ENCODE measurements around the gene SEC23IP.
"Not testable (repeated sequence)": the region's sequence is repeated elsewhere in the genome, so short reads cannot be mapped to it uniquely, and the experiment has no call there.

The SEC23IP gene

DNA sequence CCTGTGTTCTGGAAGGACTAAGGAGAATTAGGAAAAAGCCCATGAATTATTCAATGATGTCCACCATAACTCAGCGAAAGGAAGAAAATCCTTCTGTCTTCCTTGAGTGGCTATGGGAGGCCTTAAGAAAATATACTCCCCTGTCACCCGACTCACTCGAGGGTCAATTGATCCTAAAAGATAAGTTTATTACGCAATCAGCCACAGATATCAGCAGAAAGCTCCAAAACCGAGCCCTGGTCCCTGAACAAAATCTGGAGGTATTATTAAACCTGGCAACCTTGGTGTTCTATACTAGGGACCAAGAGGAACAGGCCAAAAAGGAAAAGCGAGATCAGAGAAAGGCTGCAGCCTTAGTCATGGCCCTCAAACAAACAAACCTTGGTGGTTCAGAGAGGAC, 6.5 kb upstream of the SEC23IP start:
- not testable (repeated sequence) for DNase-seq

DNA sequence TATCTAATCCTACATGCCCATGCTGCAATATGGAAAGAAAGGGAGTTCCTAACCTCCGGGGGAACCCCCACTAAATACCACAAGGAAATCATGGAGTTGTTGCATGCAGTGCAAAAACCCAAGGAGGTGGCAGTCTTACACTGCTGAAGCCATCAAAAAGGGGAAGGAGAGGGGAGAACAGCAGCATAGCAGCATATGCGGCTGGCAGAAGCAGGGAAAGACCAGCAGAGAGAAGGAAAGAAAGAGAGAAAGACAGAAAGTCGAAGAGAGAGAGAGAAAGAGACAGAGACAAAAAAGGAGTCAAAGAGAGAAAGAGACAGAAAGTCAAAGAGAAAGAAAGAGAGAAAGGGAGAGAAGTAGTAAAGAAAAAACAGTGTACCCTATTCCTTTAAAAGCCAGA, 3.8 kb upstream of the SEC23IP start:
- not testable (repeated sequence) for DNase-seq

DNA sequence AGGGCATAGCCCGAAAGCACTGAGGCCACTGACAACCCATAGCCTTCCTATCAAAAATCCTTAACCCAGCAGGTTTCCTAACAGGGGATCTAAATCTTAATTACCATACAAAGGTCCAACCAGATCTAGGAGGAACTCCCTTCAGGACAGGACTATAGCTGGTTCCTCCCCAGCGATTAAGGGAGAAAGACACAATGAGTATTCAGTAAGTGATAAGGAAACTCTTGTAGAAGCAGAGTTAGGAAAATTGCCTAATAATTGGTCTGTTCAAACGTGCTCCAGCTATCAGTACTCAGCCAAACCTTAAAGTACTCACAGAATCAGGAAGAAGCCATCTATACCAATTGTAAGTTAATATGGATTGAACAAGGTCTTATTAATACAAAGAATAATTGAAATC, 3.3 kb upstream of the SEC23IP start:
- DNase-seq, result not testable (repeated sequence)

DNA sequence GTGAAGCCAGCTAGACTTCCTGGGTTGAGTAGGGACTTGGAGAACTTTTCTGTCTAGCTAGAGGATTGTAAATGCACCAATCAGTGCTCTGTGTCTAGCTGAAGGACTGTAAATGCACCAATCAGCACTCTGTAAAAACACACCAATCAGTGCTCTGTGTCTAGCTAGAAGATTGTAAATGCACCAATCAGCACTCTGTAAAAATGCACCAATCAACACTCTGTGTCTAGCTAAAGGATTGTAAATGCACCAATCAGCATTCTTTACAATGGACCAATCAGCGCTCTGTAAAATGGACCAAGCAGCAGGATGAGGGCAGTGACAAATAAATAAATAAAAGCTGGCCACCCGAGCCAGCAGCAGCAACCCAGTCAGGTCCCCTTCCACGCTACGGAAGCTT, 2.2 kb upstream of the SEC23IP start:
- DNase-seq, result not testable (repeated sequence)

DNA sequence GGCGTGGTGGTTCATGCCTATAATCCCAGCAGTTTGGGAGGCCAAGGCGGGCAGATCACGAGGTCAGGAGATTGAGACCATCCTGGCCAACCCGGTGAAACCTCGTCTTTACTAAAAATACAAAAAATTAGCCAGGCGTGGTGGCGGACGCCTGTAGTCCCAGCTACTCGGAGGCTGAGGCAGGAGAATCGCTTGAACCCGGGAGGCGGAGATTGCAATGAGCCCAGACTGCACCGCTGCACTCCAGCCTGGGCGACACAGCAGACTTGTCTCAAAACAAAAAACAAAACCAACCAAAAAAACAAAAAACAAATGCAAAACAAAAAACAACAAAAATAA, 712 bp upstream of the SEC23IP start:
- DNase-seq, result not testable (repeated sequence)

DNA sequence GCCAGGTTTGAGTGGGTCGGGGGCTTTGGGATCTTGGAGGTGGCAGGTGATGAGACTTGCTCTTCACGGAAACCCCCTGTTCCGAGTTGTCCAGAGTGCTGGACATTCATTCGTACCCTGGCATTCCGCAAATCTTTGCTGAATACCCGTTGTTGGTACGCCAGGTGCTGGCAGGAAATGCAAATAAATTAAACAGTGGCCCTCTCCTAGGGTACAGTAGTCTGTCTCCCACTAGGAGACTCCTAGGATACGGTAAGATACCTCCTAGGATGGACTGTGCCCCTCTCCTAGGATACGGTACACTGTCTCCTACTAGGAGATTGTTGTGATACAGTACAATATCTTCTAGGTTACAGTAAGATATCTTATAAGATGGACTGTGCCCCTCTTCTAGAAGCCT, 544 bp downstream of the SEC23IP start:
- DNase-seq, result peak; percentile 12

DNA sequence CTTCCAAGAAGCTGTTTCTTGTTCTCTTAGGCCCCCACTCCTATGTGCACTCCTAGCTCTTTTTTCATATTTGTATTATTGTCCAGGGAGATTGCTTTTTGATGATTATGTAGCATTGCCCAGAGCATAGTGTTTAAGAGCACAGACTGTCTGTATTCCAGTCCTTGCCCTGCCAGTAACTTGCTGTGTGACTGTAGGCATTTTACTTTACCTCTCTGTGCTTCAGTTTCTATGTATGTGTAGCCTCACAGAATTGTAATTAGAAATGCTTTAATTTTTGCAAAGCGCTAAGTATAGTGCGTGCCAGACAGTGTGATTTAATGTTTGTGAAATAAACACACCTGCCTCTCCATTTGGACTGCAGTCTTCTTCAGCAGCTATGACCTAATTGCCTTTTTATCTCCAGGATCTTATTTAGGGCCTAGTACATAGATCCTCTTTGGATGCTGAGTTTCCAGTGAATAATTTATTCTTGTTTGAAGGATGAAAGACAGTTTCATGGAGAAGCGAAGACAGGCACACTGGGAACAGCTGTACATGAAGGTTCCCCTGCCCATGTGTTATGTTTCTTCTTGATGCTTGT, 1.4 kb downstream of the SEC23IP start:
- DNase-seq, result no peak

DNA sequence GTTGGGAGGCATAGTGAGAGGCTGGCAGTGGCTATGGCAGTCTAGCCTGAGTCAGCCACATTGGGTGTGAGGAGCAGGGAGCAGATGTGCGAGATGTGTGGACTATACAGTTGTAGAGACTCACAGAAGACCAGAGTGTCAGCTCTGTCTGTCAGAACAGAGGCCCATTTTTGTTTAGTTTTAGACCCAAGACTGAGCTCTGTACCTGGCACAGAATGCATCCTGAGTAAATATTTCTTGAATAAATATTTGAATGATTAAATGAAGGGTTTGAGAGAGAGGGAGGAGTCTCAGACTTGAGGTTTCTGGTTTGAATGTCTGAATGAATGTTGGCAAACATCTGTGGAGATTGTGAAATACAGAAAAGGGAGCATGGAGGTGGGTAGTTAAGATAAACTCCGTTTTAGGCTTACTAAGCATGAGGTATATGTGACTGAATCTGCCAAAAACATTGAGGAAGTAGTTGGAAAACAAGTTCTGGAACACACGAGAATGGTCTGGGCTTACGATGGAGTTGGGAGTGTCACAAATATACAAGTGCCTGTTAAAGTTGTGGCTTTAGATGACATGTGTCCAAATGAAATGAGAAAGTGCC, 3.6 kb downstream of the SEC23IP start:
- no peak for DNase-seq

DNA sequence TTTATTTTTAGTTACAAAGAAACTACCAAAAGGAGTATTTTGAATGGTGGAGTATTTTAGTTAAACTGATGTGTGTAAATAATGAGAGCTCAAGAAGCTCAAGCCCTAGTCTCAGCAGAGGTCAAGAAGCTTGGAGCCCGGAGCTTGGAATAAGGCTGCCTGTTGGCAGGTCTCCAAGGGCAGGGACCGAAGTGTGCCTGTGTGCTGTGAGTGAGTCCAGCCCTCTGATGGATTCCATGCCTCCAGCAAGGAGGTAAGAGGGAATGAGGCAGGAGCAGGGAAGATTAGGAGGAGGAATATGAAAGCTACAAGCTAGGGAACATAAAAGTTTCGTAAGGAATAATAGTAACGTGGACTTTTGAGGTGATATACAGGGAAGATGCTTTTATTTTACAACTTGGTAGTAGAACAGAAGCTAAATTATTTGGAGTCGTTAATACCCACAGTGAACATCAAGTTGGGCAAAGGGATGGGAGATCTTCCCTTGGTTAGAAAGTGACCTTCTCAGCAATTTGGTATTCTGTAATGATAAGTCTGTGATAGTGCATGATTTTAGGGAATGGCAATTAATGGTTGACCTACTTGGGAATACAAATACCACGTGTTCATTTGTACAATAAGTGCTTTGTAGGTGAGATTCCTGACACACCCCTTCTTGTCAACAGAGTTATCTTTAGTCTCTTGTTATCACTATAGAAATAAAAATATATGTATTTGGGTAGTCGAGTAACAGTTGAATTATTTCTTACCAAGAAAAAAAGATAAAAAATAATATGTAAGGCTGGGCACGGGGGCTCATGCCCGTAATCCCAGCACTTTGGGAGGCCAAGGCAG, 4.6 kb downstream of the SEC23IP start:
- no peak for DNase-seq

DNA sequence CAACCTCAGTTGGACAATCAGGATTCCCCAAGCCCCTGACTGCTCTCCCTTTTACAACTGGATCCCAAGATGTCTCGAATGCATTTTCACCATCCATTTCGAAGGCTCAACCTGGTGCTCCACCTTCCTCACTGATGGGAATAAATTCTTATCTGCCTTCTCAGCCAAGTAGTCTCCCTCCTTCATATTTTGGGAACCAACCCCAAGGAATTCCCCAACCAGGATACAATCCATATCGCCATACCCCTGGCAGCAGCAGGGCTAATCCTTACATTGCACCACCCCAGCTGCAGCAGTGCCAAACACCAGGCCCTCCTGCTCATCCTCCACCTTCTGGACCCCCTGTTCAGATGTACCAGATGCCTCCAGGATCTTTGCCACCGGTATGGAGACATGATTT, 6.0 kb downstream of the SEC23IP start:
- no peak for DNase-seq

DNA sequence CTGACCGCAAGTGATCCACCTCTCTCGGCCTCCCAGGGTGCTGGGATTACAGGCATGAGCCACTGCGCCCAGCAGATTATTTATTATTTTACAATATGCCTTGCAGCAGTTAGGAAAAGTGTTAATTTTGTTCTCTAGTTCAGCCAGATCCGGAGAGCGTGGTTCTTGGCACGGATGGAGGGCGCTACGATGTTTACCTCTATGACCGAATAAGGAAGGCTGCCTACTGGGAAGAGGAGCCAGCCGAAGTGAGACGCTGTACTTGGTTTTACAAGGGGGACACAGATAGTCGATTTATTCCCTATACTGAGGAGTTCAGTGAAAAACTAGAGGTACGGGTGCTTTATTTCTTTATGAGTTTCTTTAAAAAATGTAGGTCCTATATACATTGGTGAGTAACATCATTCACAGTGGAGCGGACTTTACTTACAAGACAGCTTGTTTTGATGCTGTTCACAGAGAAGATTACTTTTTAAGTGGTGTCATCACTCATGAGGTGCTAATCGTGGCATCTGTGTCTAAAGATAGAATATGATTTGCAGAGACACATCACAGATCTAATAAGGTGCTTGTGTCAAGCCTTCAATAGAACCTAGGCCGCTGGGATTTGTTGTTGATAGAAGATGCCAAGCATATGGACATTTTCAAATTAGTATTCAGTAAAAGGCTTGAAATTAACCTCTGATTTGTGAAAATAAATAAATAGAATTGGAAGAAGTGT, 11.6 kb downstream of the SEC23IP start:
- DNase-seq, result no peak

DNA sequence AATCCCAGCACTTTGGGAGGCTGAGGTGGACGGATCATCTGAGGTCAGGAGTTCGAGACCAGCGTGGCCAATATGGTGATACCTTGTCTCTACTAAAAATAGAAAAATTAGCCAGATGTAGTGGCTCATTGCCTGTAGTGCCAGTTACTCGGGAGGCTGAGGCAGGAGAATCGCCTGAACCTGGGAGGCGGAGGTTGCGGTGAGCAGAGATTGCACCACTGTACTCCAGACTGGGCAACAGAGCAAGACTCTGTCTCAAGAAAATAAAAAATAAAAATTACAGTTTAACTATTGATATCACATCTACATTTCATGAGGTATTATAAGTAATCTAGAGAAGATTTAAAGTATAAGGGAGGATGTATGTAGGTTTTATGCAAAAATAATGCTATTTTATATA, 15.2 kb downstream of the SEC23IP start:
- DNase-seq, result not testable (repeated sequence)

DNA sequence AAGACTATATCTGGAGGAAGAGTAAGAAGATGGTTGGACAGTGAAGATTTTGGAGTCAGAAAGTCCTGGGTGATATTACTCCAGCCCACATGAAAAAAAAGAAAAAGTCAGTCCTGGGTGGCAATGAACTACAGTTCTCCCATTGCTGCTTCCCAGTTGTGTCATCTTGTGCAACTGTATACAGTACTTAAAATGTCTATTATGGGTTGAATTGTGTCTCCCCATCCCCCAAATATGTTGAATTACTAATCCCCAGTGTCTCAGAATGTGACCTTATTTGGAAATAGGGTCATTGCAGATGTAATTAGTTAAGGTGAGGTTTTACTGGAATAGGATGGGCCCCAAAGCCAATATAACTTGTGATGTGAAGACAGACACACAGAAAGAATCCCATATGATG, 15.6 kb downstream of the SEC23IP start:
- DNase-seq, result no peak

DNA sequence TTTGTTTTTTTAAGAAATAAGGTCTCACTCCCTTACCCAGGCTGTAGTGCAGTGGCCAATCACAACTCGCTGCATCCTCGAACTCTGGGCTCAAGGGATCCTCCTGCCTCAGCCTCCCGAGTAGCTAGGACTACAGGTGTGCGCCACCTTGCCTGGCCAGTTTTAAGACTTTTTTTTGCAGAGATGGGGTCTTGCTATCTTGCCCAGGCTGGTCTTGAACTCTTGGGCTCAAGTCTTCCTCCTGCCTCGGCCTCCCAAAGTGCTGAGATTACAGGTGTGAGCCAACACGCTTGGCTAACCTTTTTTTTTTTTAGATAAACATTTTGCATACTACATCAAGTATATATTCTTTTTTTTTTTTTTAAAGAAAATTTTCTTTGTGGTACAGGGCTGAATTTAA, 18.2 kb downstream of the SEC23IP start:
- DNase-seq, result no peak

DNA sequence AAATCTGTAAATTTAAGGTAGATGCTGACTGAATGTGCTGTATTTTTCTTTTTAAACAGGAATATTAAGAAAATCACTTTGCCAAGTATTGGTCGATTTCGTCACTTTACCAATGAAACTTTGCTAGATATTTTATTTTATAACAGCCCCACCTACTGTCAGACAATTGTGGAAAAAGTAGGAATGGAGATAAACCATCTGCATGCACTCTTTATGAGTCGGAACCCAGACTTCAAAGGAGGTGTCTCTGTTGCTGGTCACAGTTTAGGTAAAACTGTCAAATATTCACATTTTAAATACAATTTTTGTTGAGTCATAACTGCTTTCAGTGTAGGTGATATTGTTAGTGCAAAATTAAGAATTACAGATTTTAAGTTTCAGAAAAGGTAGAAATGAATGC, 25.2 kb downstream of the SEC23IP start:
- no peak for DNase-seq

DNA sequence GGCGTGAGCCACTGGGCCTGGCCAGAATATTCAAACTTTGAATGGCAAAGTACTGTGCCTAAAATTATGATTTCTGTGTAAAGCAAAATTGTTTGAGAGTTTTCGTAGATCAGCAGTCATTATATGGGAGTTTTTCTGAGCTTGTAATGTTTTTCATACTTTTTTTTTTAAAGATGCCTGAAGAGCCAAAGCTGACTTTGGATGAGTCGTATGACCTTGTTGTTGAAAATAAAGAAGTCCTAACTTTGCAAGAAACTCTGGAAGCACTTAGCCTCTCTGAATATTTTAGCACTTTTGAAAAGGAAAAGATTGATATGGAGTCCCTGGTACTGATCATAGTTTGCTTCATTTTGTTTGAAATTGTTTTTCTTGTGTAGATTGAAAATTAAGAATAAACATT, 26.7 kb downstream of the SEC23IP start:
- no peak for DNase-seq

DNA sequence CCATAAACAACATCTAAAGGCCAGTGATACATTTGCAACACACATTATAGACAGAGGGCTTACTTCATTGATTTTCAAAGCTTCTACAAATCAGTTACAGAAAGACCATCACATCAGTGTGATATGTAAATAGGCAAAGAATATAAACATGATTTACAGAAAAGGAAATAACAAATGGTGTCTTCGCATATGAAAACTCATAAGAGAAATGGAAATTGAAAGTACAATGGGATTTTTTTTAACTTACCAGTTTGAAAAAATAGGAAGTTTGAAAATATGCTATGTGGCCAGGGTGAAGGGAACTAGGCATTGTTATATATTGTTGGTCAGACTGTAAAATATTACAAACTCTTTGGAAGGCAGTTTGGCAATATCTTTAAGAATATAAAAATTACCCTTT, 27.3 kb downstream of the SEC23IP start:
- DNase-seq, result no peak

DNA sequence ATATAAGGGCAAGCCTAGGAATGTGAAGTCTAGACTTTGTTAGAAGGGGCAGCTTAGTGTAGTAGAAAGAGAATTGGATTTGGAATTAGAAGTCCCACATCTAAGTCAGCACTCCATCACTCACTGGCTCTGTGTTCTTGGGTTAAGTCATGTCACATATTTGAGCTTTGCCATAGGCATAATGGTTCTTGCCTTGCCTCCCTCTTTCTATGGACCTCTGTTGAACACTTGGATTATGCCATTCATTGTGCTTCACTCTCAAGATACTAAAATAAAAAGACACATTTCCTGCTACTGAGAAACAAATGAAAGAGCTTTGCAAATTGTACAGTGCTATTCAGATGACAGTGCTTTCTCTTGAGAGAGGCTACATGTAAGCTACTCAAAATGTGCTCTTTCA, 35.9 kb downstream of the SEC23IP start:
- DNase-seq, result no peak

DNA sequence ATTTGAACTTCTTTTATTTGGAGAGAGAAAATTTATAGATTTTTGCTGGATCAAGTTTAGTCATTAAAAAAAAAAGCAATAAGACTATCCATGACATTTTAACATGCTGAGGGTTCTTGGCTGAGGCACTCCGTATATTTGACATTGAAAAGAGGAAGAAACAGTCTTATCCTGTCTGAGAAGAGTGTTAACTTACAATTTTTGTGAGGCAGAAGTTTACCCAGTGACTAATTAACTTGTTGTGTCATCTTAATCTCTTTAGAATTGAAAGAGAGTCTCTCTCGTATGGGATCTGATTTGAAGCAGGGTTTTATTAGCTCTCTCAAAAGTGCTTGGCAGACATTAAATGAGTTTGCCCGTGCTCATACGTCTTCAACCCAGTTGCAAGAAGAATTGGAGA, 39.3 kb downstream of the SEC23IP start:
- DNase-seq, result no peak

DNA sequence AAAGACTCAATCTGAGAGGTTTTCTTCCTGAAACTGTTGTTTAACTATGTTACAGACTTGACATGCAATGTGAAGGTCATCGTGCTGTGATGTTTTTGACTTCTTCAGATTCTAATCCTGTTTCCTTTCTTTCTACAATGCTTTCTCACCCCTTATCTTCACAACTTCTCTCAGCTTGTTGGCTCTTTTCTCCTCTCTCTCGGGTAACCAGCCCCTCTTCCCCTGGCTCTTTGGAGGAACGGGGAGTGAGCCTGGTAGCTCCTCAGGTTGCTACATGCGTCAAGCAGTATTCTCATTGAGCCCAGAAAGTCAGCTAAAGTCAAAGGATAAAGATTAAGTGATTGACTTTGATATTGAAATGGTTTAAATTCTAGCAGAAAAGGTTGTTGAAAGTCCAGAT, 40.1 kb downstream of the SEC23IP start:
- DNase-seq, result no peak

DNA sequence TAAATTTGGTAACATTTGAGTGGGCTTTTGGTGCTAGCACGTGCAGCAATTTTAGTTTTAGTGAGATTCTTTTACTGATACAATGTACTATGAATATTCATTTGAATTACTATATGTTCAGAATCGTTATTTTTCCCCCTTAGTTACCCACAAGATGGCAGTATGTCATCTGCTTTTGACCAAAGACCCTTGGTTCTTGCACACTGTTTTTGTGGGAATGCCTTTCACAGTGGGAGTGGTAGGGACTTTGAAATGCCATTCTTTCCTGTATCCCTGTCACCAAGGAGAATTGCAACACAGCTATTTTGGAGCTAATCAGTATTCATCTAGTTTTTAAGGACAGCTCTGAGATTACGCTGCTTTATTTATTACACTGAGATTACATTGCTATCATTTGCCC, 40.6 kb downstream of the SEC23IP start:
- peak; percentile 4 for DNase-seq

DNA sequence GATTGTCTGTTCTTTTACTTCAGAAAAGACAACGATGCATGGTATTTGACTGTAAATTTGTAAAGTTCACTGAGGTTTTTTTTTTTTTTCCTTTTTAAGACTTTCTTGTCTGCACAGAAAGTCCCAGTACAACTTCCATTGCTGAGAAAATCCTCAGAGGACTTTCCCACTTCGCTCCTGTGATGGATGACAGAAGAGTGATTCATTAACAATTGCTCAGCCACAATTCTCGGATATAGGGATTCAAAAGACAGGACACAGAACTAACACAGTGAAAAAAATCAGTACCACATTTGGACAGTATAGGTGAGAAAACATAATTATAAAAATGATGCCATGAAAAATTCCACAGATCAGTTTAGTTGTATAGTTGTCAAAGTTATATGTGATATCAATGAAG, 48.0 kb downstream of the SEC23IP start:
- DNase-seq, result no peak

DNA sequence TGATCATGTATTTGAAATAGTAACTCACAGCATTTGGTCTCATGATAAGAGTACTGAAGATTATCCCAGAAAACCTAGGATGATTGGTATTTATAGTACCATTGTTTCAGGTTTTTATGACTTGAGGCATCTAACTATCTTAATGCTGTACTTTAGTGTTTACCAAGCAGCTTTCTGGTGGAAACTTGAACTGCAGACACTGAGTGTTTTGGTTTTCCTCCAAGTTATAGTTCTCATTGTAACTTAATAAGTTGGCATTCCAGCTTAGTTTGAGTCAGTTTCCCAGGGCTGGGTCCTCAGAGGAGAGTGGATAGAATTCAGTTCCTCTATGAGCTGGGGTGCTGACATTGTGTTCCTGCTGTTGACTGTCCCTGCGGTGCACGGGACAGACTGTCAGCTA, 50.4 kb downstream of the SEC23IP start:
- DNase-seq, result no peak

DNA sequence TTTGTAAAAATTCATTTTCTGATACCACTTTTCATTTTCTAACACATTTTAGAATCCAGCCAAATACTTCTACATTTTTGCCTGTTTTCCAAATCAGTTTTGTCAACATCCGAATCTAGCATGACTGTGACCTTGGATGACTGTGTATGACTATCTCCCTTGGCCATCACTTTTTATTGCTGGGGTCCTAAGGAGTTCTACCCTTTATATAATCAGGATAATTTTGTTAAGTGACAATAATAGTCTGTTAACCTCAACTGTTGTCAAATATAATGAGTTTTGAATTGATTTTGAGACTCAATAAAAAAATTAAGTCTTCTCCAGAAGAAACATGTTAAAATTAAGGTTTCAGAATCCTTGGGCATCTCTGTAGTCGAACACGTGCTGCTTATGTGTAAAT, 53.3 kb downstream of the SEC23IP start:
- DNase-seq, result no peak
